HG03342 (cell line): ENCODE data around the gene NIP7.
"Not testable (repeated sequence)": the region's sequence is repeated elsewhere in the genome, so short reads cannot be mapped to it uniquely, and the experiment has no call there.

Source experiments
- ATAC-seq: cut with Tn5 transposase; IDR thresholded peaks from one replicate; pipeline ENCODE4 v1.9.1; 2021; ENCODE audit warnings: mild to moderate bottlenecking, moderate library complexity; ENCODE audit not compliant: unreplicated experiment

NIP7 gene

GRCh38 chr16:69339289-69340094, at the start of gene NIP7, which contains the start of gene COG8:
Gene NIP7 (plus strand): TSS chr16:69339772. CDS start chr16:69339830, 58 bp downstream.
Gene COG8 (minus strand): TSS chr16:69339564. CDS start chr16:69339552, 12 bp downstream.
- ATAC-seq, result peak; percentile 92

- ATAC-seq, result not testable (repeated sequence)
Observed at GRCh38 chr16:69291657-69292056, 47.9 kb upstream of the NIP7 start.

- ATAC-seq, result no peak
Observed at GRCh38 chr16:69293401-69293800, 46.2 kb upstream of the NIP7 start.

- no peak for ATAC-seq
Observed at GRCh38 chr16:69294051-69294450, 45.5 kb upstream of the NIP7 start.

GRCh38 chr16:69296771-69297170, 42.8 kb upstream of the NIP7 start:
- ATAC-seq, result not testable (repeated sequence)

- ATAC-seq, result no peak
Observed at GRCh38 chr16:69298261-69298660, 41.3 kb upstream of the NIP7 start.

GRCh38 chr16:69301187-69301586, 38.4 kb upstream of the NIP7 start:
- ATAC-seq, result no peak

GRCh38 chr16:69301861-69302260, 37.7 kb upstream of the NIP7 start:
- no peak for ATAC-seq

- ATAC-seq, result no peak
Observed at GRCh38 chr16:69302301-69302700, 37.3 kb upstream of the NIP7 start.

GRCh38 chr16:69306031-69306430, 33.5 kb upstream of the NIP7 start:
- no peak for ATAC-seq

GRCh38 chr16:69307091-69307490, 32.5 kb upstream of the NIP7 start:
- no peak for ATAC-seq

- ATAC-seq, result no peak
Observed at GRCh38 chr16:69307856-69308255, 31.7 kb upstream of the NIP7 start.

GRCh38 chr16:69309316-69309715, 30.3 kb upstream of the NIP7 start:
- ATAC-seq, result no peak

- peak; percentile 90 for ATAC-seq
Observed at GRCh38 chr16:69310653-69311532, 28.7 kb upstream of the NIP7 start, which contains the start of gene VPS4A. Gene VPS4A (plus strand): TSS chr16:69311350. CDS start chr16:69311512, 162 bp downstream.

- ATAC-seq, result peak; percentile 45
Observed at GRCh38 chr16:69311533-69312387, 27.8 kb upstream of the NIP7 start.

GRCh38 chr16:69313469-69313868, 26.1 kb upstream of the NIP7 start:
- no peak for ATAC-seq

- ATAC-seq, result no peak
Observed at GRCh38 chr16:69314534-69314933, 25.0 kb upstream of the NIP7 start.

GRCh38 chr16:69315486-69316311, 23.9 kb upstream of the NIP7 start:
- ATAC-seq, result no peak

- ATAC-seq, result no peak
Observed at GRCh38 chr16:69316595-69317034, 23.0 kb upstream of the NIP7 start.
